Tibial artery (tissue), 4 donors: ENCODE data around the gene CFAP65.

Source experiments
- DNase-seq, 2 donors: peaks; one replicate each; pipeline ENCODE4 v3.0.0-alpha.2; 2019
- H3K27ac ChIP-seq, 2 donors: fragments of 200-600 bp; sonication (generic) in 1 of 2; 1 replicate in 1 of 2; 2 replicates in 1 of 2; pipeline ENCODE4 v1.5.1; 2018 to 2019; ENCODE audit warnings: mild to moderate bottlenecking in 1 of 2
- H3K27me3 ChIP-seq, 2 donors: fragments of 200-600 bp; sonication (generic) in 1 of 2; one replicate each; pipeline versions ENCODE4 v1.5.1 to v1.6.0; 2016 to 2019
- H3K36me3 ChIP-seq, 3 donors: fragments of 200-600 bp; sonication (generic) in 2 of 3; one replicate each; pipeline ENCODE4 v1.5.1; 2016 to 2019; ENCODE audit warnings: mild to moderate bottlenecking in 2 of 3
- H3K4me1 ChIP-seq, 4 donors: fragments of 200-600 bp; sonication (generic) in 2 of 4; 1 replicate in 3 of 4; 2 replicates in 1 of 4; pipeline ENCODE4 v1.5.1; 2016 to 2019
- H3K4me3 ChIP-seq, 2 donors: fragments of 200-600 bp; sonication (generic) in 1 of 2; 1 replicate in 1 of 2; 2 replicates in 1 of 2; pipeline ENCODE4 v1.5.1; 2018 to 2019; ENCODE audit warnings: mild to moderate bottlenecking in 2 of 2
- H3K9me3 ChIP-seq, 3 donors: fragments of 200-600 bp; sonication (generic) in 1 of 3; one replicate each; pipeline ENCODE4 v1.5.1; 2016 to 2019
- CTCF ChIP-seq, 2 experiments: fragments of 200-600 bp in 1 of 2; fragments of 450-650 bp in 1 of 2; IDR thresholded peaks; one replicate each; pipeline ENCODE4 v1.5.1; 2017 to 2019; ENCODE audit warnings: antibody characterized with exemption in 2 of 2, mild to moderate bottlenecking in 1 of 2, moderate library complexity in 1 of 2
- intact Hi-C: fragments of 100-400 bp; cut with DNase I; formaldehyde crosslinking; loops from one replicate; pipeline ENCODE4 v1.15.0; 2023; ENCODE audit warnings: low total_unique reads

The CFAP65 gene

GRCh38 chr2:219022041-219022440 lies 19.3 kb downstream of the CFAP65 start:
- Histone ChIP-seq H3K27me3 (peaks cover 0 to 34% of the 10 kb centered on the region in 2 donors), H3K4me3 (no peak overlapping the region), H3K36me3 (no peaks in the 10 kb centered on the region), H3K27ac (no peak overlapping the region), H3K9me3 (no peaks in the 10 kb centered on the region), H3K4me1 (peaks cover 0 to 20% (median 14%) of the 10 kb centered on the region in 4 donors)
- DNase-seq: no peak
- intact Hi-C loops: no loop called here
- TF ChIP-seq CTCF (IDR thresholded peaks at IDR 0.05): no peak

GRCh38 chr2:219021591-219021990 lies 19.7 kb downstream of the CFAP65 start:
- no peak for DNase-seq

DNA sequence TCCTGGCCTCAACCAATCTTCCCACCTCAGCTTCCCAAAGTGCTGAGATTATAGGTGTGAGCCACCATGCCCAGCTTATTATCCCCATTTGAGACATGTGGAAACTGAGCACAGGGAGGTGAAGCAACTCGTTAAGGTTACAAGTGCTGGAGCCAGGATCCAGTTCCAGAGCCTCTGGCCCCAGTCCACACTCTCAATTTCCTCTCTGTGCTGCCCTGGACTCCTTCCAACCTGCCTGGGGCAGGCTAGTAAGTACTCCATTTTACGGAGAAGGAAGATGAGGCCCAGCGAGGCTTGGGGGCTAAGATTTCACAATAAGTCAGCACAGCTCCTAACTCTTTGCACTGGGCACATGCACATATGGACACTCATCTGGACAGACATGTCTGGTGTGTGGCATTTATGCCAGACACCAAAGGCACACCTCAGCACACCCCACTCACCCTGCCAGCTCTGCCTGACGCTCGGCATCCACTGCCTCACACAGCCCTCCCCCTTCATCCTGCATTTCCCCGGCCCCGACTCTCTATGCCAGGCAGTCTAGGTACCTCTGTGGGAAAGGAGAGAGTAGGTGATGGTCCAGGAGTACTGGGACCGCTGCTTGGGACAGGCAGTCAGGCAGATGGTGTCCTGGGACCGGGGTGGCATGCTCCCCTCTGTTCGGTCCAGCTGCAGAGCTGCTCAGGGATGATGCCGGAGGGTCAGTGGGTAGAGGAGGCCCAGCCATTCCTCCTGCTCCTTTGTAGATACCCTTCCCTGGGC lies 20.5 kb downstream of the CFAP65 start:
- Histone ChIP-seq H3K9me3 (no peaks in the 10 kb centered on the region), H3K4me1 (peaks cover 0 to 21% (median 14%) of the 10 kb centered on the region in 4 donors), H3K27me3 (peaks cover 0 to 32% of the 10 kb centered on the region in 2 donors), H3K4me3 (no peak overlapping the region), H3K27ac (no peak overlapping the region), H3K36me3 (no peaks in the 10 kb centered on the region)
- intact Hi-C loops: no loop called here
- no peak for DNase-seq
- no peak for TF ChIP-seq CTCF (IDR thresholded peaks at IDR 0.05)

More at GRCh38 chr2:219021591-219021990, 19.7 kb downstream of the CFAP65 start:
- intact Hi-C loops: no loop called here
- H3K27me3 ChIP-seq: peaks cover 0 to 34% of the 10 kb centered on the region in 2 donors
- peaks cover 0 to 21% (median 14%) of the 10 kb centered on the region in 4 donors for H3K4me1 ChIP-seq
- H3K4me3 ChIP-seq: no peak overlapping the region
- H3K27ac ChIP-seq: no peak overlapping the region
- no peak for TF ChIP-seq CTCF (IDR thresholded peaks at IDR 0.05)
- no peaks in the 10 kb centered on the region for H3K36me3 ChIP-seq
- no peaks in the 10 kb centered on the region for H3K9me3 ChIP-seq

- no peak for DNase-seq
- Histone ChIP-seq H3K9me3 (no peaks in the 10 kb centered on the region), H3K36me3 (no peaks in the 10 kb centered on the region), H3K27me3 (peaks cover 0 to 19% of the 10 kb centered on the region in 2 donors), H3K27ac (no peak overlapping the region), H3K4me1 (peaks cover 0 to 21% (median 14%) of the 10 kb centered on the region in 4 donors), H3K4me3 (no peak overlapping the region)
- intact Hi-C loops: no loop called here
- TF ChIP-seq CTCF (IDR thresholded peaks at IDR 0.05): no peak
Observed at GRCh38 chr2:219019436-219019835, 21.9 kb downstream of the CFAP65 start.

DNA sequence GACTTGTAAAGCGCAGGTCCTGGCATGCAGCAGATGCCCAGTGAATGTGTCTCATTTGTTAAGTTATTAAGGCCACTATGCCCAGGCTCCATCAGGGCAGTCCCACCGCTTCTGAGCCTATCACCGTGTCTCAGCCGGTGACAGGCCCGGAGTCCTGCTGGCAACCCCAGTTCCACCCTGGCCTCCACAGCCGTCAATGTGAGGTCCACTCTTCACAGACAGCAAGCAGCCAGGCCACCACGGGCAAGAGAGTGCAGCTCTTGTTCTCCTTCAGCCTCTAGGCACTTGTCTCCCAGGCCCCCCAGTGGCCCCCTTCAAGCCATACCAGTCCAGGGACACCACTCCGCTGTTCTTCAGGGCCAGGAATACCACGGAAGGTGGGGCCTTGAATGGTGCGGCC lies 22.6 kb downstream of the CFAP65 start:
- intact Hi-C loops: no loop called here
- TF ChIP-seq CTCF (IDR thresholded peaks at IDR 0.05): no peak
- Histone ChIP-seq H3K4me3 (no peak overlapping the region), H3K27ac (no peak overlapping the region), H3K27me3 (peaks cover 0 to 12% of the 10 kb centered on the region in 2 donors), H3K36me3 (no peaks in the 10 kb centered on the region), H3K4me1 (peaks cover 0 to 21% (median 14%) of the 10 kb centered on the region in 4 donors), H3K9me3 (no peaks in the 10 kb centered on the region)
- no peak for DNase-seq
